GM23338 (cell line): ENCODE results near the gene R3HDML.

ENCODE experiments used
- CREB1 ChIP-seq: fragments of 250-450 bp; sonication (Bioruptor Pico); IDR thresholded peaks from 2 replicates; pipeline ENCODE4 v1.5.0; 2020; ENCODE audit warnings: low read depth, mild to moderate bottlenecking, moderate library complexity
- EZH2 ChIP-seq: fragments of 200-600 bp; sonication (generic); IDR thresholded peaks from one replicate; pipeline ENCODE4 v1.8.0; 2017; ENCODE audit warnings: antibody characterized with exemption, mild to moderate bottlenecking, low read depth; ENCODE audit not compliant: unreplicated experiment
- EZH2phosphoT487 ChIP-seq: fragments of 200-600 bp; sonication (generic); IDR thresholded peaks from one replicate; pipeline ENCODE4 v1.8.1; 2018; ENCODE audit warnings: antibody characterized with exemption; ENCODE audit not compliant: unreplicated experiment
- JUNB ChIP-seq: IDR thresholded peaks from one replicate; pipeline ENCODE4 v1.6.1; 2016; ENCODE audit warnings: antibody characterized with exemption; ENCODE audit not compliant: unreplicated experiment
- NANOG ChIP-seq: IDR thresholded peaks from 2 replicates; pipeline ENCODE4 v1.6.1; 2016; ENCODE audit warnings: antibody characterized with exemption, borderline replicate concordance
- POLR2AphosphoS5 ChIP-seq: IDR thresholded peaks from 2 replicates; pipeline ENCODE4 v1.6.1; 2016; ENCODE audit warnings: antibody characterized with exemption, low read depth
- STAT1 ChIP-seq: IDR thresholded peaks from one replicate; pipeline ENCODE4 v1.6.1; 2016; ENCODE audit warnings: antibody characterized with exemption; ENCODE audit not compliant: unreplicated experiment
- ZNF114 ChIP-seq: fragments of 250-450 bp; sonication (Bioruptor Pico); IDR thresholded peaks from 2 replicates; pipeline ENCODE4 v1.5.0; 2020; ENCODE audit warnings: mild to moderate bottlenecking, moderate library complexity
- ZNF331 ChIP-seq: fragments of 250-450 bp; sonication (Bioruptor Pico); IDR thresholded peaks from 2 replicates; pipeline ENCODE4 v1.5.0; 2020; ENCODE audit warnings: low read depth, mild to moderate bottlenecking, moderate library complexity
- TF ChIP-seq, protein P1 (sequence below), 2 experiments: fragments of 200-600 bp in 1 of 2; sonication (generic) in 1 of 2; conservative IDR thresholded peaks; 2 replicates each; pipeline versions ENCODE4 v1.5.1 to v1.6.1; 2016 to 2017; ENCODE audit warnings: antibody characterized with exemption in 2 of 2, low read depth in 2 of 2, mild to moderate bottlenecking in 2 of 2, moderate library complexity in 1 of 2
- TF ChIP-seq, protein P2 (sequence below): IDR thresholded peaks from one replicate; pipeline ENCODE4 v1.6.1; 2018; ENCODE audit warnings: antibody characterized with exemption; ENCODE audit not compliant: unreplicated experiment
- TF ChIP-seq, protein P3 (sequence below): IDR thresholded peaks from 2 replicates; pipeline ENCODE4 v1.6.1; 2016; ENCODE audit warnings: antibody characterized with exemption

DNA sequence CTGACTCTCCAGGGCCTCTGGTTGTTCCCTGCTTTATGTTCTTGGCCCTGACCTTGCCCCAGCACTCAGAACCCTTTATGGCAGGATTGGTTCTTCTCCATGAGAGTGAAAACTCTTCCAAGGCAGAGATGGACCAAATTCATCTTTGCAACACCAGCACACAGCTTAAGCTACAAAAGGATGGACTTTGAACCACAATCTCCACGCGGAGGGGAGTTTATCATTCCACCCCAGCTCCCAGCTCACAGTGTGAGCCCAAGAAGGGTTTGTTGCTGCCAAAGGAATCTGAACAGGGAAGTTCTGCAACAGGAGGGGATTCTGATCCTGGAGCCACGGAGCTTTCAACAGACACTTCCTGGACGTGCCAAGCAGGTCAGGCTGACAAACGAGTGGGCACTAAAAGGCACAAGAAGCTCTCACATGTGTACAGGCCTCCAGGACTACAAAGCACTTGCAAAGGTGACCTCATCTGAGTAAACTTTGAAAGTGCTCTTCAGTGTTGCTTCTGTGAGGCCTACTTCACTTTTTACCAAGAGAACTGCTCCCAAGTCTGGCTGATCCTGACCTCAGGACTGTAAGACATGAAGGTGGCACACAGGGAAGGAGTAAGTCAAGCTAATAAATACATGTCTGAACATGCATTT, 34.7 kb upstream of the R3HDML start:
- TF ChIP-seq EZH2 (no peak), POLR2AphosphoS5 (no peak), ZNF114 (CRISPR knock-in tag) (no peak), EZH2phosphoT487 (no peak), CREB1 (CRISPR knock-in tag) (no peak), STAT1 (no peak), ZNF331 (CRISPR knock-in tag) (no peak), NANOG (no peak), JUNB (no peak)
- TF ChIP-seq, protein P1, sequence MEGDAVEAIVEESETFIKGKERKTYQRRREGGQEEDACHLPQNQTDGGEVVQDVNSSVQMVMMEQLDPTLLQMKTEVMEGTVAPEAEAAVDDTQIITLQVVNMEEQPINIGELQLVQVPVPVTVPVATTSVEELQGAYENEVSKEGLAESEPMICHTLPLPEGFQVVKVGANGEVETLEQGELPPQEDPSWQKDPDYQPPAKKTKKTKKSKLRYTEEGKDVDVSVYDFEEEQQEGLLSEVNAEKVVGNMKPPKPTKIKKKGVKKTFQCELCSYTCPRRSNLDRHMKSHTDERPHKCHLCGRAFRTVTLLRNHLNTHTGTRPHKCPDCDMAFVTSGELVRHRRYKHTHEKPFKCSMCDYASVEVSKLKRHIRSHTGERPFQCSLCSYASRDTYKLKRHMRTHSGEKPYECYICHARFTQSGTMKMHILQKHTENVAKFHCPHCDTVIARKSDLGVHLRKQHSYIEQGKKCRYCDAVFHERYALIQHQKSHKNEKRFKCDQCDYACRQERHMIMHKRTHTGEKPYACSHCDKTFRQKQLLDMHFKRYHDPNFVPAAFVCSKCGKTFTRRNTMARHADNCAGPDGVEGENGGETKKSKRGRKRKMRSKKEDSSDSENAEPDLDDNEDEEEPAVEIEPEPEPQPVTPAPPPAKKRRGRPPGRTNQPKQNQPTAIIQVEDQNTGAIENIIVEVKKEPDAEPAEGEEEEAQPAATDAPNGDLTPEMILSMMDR (conservative IDR thresholded peaks at IDR 0.05; ENCODE audit: low read depth in 2 of 2): no peak
- TF ChIP-seq, protein P2, sequence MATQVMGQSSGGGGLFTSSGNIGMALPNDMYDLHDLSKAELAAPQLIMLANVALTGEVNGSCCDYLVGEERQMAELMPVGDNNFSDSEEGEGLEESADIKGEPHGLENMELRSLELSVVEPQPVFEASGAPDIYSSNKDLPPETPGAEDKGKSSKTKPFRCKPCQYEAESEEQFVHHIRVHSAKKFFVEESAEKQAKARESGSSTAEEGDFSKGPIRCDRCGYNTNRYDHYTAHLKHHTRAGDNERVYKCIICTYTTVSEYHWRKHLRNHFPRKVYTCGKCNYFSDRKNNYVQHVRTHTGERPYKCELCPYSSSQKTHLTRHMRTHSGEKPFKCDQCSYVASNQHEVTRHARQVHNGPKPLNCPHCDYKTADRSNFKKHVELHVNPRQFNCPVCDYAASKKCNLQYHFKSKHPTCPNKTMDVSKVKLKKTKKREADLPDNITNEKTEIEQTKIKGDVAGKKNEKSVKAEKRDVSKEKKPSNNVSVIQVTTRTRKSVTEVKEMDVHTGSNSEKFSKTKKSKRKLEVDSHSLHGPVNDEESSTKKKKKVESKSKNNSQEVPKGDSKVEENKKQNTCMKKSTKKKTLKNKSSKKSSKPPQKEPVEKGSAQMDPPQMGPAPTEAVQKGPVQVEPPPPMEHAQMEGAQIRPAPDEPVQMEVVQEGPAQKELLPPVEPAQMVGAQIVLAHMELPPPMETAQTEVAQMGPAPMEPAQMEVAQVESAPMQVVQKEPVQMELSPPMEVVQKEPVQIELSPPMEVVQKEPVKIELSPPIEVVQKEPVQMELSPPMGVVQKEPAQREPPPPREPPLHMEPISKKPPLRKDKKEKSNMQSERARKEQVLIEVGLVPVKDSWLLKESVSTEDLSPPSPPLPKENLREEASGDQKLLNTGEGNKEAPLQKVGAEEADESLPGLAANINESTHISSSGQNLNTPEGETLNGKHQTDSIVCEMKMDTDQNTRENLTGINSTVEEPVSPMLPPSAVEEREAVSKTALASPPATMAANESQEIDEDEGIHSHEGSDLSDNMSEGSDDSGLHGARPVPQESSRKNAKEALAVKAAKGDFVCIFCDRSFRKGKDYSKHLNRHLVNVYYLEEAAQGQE: no peak
- TF ChIP-seq, protein P3, sequence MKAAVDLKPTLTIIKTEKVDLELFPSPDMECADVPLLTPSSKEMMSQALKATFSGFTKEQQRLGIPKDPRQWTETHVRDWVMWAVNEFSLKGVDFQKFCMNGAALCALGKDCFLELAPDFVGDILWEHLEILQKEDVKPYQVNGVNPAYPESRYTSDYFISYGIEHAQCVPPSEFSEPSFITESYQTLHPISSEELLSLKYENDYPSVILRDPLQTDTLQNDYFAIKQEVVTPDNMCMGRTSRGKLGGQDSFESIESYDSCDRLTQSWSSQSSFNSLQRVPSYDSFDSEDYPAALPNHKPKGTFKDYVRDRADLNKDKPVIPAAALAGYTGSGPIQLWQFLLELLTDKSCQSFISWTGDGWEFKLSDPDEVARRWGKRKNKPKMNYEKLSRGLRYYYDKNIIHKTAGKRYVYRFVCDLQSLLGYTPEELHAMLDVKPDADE: no peak
